Measurements from ENCODE around the gene LRRFIP1. TPM values are rescaled to one million over a fixed set of nuclear protein-coding genes. Genes with fewer than 3 reads are reported as not detected.

Gene LRRFIP1
- polyA plus RNA-seq, 1 donor (not counting 4 experiments of a cell fraction or from before 2014, with no cell fraction given): 115 TPM

- Histone ChIP-seq H3K9ac (ENCODE audit: control insufficient read depth, extremely low read depth, insufficient read depth, low read length) (no peak overlapping the region), H3K27ac (ENCODE audit: control insufficient read depth, insufficient read depth, low read length) (peak overlapping the region; percentile 25), H4K20me1 (ENCODE audit: control insufficient read depth, extremely low read depth, insufficient read depth, low read length) (peaks cover 32% of the 10 kb centered on the region), H3K27me3 (ENCODE audit: control insufficient read depth, extremely low read depth, insufficient read depth, low read length) (no peaks in the 10 kb centered on the region), H3K4me2 (ENCODE audit: control insufficient read depth, extremely low read depth, insufficient read depth, low read depth, low read length) (peak overlapping the region; percentile 35), H3K36me3 (ENCODE audit: control insufficient read depth in 2 of 2, extremely low read depth in 1 of 2, insufficient read depth in 2 of 2, low read length in 2 of 2) (peaks cover 16 to 20% of the 10 kb centered on the region in 2 experiments), H3K9me1 (ENCODE audit: control insufficient read depth, extremely low read depth, insufficient read depth, low read length) (peaks cover 16% of the 10 kb centered on the region), H3K4me1 (ENCODE audit: control insufficient read depth, extremely low read depth, insufficient read depth, low read length) (peaks cover 61% of the 10 kb centered on the region), H2AFZ (ENCODE audit: control insufficient read depth, low read length) (no peak overlapping the region), H3K4me3 (ENCODE audit: control insufficient read depth in 2 of 3, extremely low read depth in 1 of 3, insufficient read depth in 2 of 3, low read depth in 1 of 3, low read length in 3 of 3) (no peak overlapping the region), H3K79me2 (ENCODE audit: control insufficient read depth, insufficient read depth, low read length) (peaks cover 75% of the 10 kb centered on the region), H3K9me3 (ENCODE audit: control insufficient read depth, low read depth, low read length) (no peaks in the 10 kb centered on the region)
- dilution Hi-C loops (cut with MboI; ENCODE audit: extremely low pct_ligation_motif_present, low sequenced_read_pairs): no loop called here
- FAIRE-seq (peak; percentile 39), DNase-seq (ENCODE audit: low read depth, low spot score) (no peak)
- no peak for TF ChIP-seq EZH2 (IDR thresholded peaks at IDR 0.05; ENCODE audit: low read length)
- TF ChIP-seq CTCF (optimal IDR thresholded peaks at IDR 0.05 in 1 of 3, IDR thresholded peaks at IDR 0.05 in 1 of 3, conservative IDR thresholded peaks at IDR 0.05 in 1 of 3; ENCODE audit: extremely low read depth in 1 of 3, insufficient read depth in 2 of 3, low read length in 3 of 3): no peak
Observed at GRCh38 chr2:237727363-237727762, 100.0 kb downstream of the LRRFIP1 start.

- Histone ChIP-seq H3K27me3 (ENCODE audit: control insufficient read depth, extremely low read depth, insufficient read depth, low read length) (no peaks in the 10 kb centered on the region), H3K79me2 (ENCODE audit: control insufficient read depth, insufficient read depth, low read length) (peaks cover 78% of the 10 kb centered on the region), H3K4me2 (ENCODE audit: control insufficient read depth, extremely low read depth, insufficient read depth, low read depth, low read length) (no peak overlapping the region), H4K20me1 (ENCODE audit: control insufficient read depth, extremely low read depth, insufficient read depth, low read length) (peaks cover 22% of the 10 kb centered on the region), H3K9ac (ENCODE audit: control insufficient read depth, extremely low read depth, insufficient read depth, low read length) (no peak overlapping the region), H3K4me1 (ENCODE audit: control insufficient read depth, extremely low read depth, insufficient read depth, low read length) (peaks cover 49% of the 10 kb centered on the region), H3K27ac (ENCODE audit: control insufficient read depth, insufficient read depth, low read length) (no peak overlapping the region), H2AFZ (ENCODE audit: control insufficient read depth, low read length) (no peak overlapping the region), H3K4me3 (ENCODE audit: control insufficient read depth in 2 of 3, extremely low read depth in 1 of 3, insufficient read depth in 2 of 3, low read depth in 1 of 3, low read length in 3 of 3) (no peak overlapping the region), H3K9me1 (ENCODE audit: control insufficient read depth, extremely low read depth, insufficient read depth, low read length) (peaks cover 13% of the 10 kb centered on the region), H3K36me3 (ENCODE audit: control insufficient read depth in 2 of 2, extremely low read depth in 1 of 2, insufficient read depth in 2 of 2, low read length in 2 of 2) (peaks cover 11 to 16% of the 10 kb centered on the region in 2 experiments), H3K9me3 (ENCODE audit: control insufficient read depth, low read depth, low read length) (no peaks in the 10 kb centered on the region)
- FAIRE-seq (no peak), DNase-seq (ENCODE audit: low read depth, low spot score) (no peak)
- no peak for TF ChIP-seq EZH2 (IDR thresholded peaks at IDR 0.05; ENCODE audit: low read length)
- TF ChIP-seq CTCF (optimal IDR thresholded peaks at IDR 0.05 in 1 of 3, IDR thresholded peaks at IDR 0.05 in 1 of 3, conservative IDR thresholded peaks at IDR 0.05 in 1 of 3; ENCODE audit: extremely low read depth in 1 of 3, insufficient read depth in 2 of 3, low read length in 3 of 3): no peak
- dilution Hi-C loops (cut with MboI; ENCODE audit: extremely low pct_ligation_motif_present, low sequenced_read_pairs): no loop called here
Observed at GRCh38 chr2:237729681-237730475, 102.5 kb downstream of the LRRFIP1 start.
